ENCODE measurements around the gene AVEN.
"Not testable (repeated sequence)": the region's sequence is repeated elsewhere in the genome, so short reads cannot be mapped to it uniquely, and the experiment has no call there.

The AVEN gene

GRCh38 chr15:33840615-33841014 is 198.4 kb downstream of the AVEN start:
- DNase-seq: no peak

- DNase-seq: no peak
Observed at GRCh38 chr15:33839540-33839939, 199.5 kb downstream of the AVEN start.

- DNase-seq: no peak
Observed at GRCh38 chr15:33837294-33837693, 201.7 kb downstream of the AVEN start.

GRCh38 chr15:33834892-33835743 is 203.9 kb downstream of the AVEN start:
- no peak for DNase-seq

- DNase-seq: no peak
Observed at GRCh38 chr15:33831646-33832045, 207.4 kb downstream of the AVEN start.

GRCh38 chr15:33830351-33830750 is 208.7 kb downstream of the AVEN start:
- no peak for DNase-seq

- DNase-seq: no peak
Observed at GRCh38 chr15:33826201-33826600, 212.8 kb downstream of the AVEN start.

- no peak for DNase-seq
Observed at GRCh38 chr15:33825453-33825852, 213.6 kb downstream of the AVEN start.

- no peak for DNase-seq
Observed at GRCh38 chr15:33823119-33823518, 215.9 kb downstream of the AVEN start.

- DNase-seq: no peak
Observed at GRCh38 chr15:33822479-33822878, 216.5 kb downstream of the AVEN start.

- DNase-seq: not testable (repeated sequence)
Observed at GRCh38 chr15:33819499-33819898, 219.5 kb downstream of the AVEN start.
